ENCODE data around the gene RBM6. TPM values are rescaled to one million over a fixed set of nuclear protein-coding genes. Genes with fewer than 3 reads are reported as not detected.
"Not testable (repeated sequence)": the region's sequence is repeated elsewhere in the genome, so short reads cannot be mapped to it uniquely, and the experiment has no call there.

The RBM6 gene
- total RNA-seq, 1 experiment from 2014 or later: 41.7 TPM

- no peak for DNase-seq (ENCODE audit: low read depth)
Observed at GRCh38 chr3:49992326-49992725, 52.4 kb downstream of the RBM6 start.

- no peak for DNase-seq (ENCODE audit: low read depth)
Observed at GRCh38 chr3:49994476-49994875, 54.5 kb downstream of the RBM6 start.

- no peak for DNase-seq (ENCODE audit: low read depth)
Observed at GRCh38 chr3:49996016-49996415, 56.1 kb downstream of the RBM6 start.

- DNase-seq (ENCODE audit: low read depth): no peak
Observed at GRCh38 chr3:49997862-49998261, 57.9 kb downstream of the RBM6 start.

- peak; percentile 22 for DNase-seq (ENCODE audit: low read depth)
Observed at GRCh38 chr3:49998326-49998725, 58.4 kb downstream of the RBM6 start.

GRCh38 chr3:50001511-50001910 is 61.6 kb downstream of the RBM6 start:
- no peak for DNase-seq (ENCODE audit: low read depth)

- no peak for DNase-seq (ENCODE audit: low read depth)
Observed at GRCh38 chr3:50003216-50003615, 63.3 kb downstream of the RBM6 start.

- DNase-seq (ENCODE audit: low read depth): no peak
Observed at GRCh38 chr3:50003824-50004223, 63.9 kb downstream of the RBM6 start.

- peak; percentile 17 for DNase-seq (ENCODE audit: low read depth)
Observed at GRCh38 chr3:50008931-50009330, 69.0 kb downstream of the RBM6 start.

GRCh38 chr3:50010959-50011358 is 71.0 kb downstream of the RBM6 start:
- peak; percentile 51 for DNase-seq (ENCODE audit: low read depth)

GRCh38 chr3:50015918-50016317 is 76.0 kb downstream of the RBM6 start:
- no peak for DNase-seq (ENCODE audit: low read depth)

- DNase-seq (ENCODE audit: low read depth): no peak
Observed at GRCh38 chr3:50028346-50028745, 88.4 kb downstream of the RBM6 start.

GRCh38 chr3:50031201-50031600 is 91.3 kb downstream of the RBM6 start:
- not testable (repeated sequence) for DNase-seq (ENCODE audit: low read depth)

GRCh38 chr3:50044976-50045375 is 105.0 kb downstream of the RBM6 start:
- DNase-seq (ENCODE audit: low read depth): no peak

- DNase-seq (ENCODE audit: low read depth): no peak
Observed at GRCh38 chr3:50047426-50047825, 107.5 kb downstream of the RBM6 start.

GRCh38 chr3:50050361-50050760 is 110.4 kb downstream of the RBM6 start:
- peak; percentile 2 for DNase-seq (ENCODE audit: low read depth)

GRCh38 chr3:50057756-50058155 is 117.8 kb downstream of the RBM6 start:
- DNase-seq (ENCODE audit: low read depth): no peak

GRCh38 chr3:50068134-50068533 is 128.2 kb downstream of the RBM6 start:
- DNase-seq (ENCODE audit: low read depth): peak; percentile 65

GRCh38 chr3:50078091-50078490 is 138.1 kb downstream of the RBM6 start:
- DNase-seq (ENCODE audit: low read depth): no peak

GRCh38 chr3:50078622-50079021 is 138.7 kb downstream of the RBM6 start:
- DNase-seq (ENCODE audit: low read depth): no peak

GRCh38 chr3:50084951-50085350 is 145.0 kb downstream of the RBM6 start:
- not testable (repeated sequence) for DNase-seq (ENCODE audit: low read depth)

GRCh38 chr3:50088725-50089608 is 149.0 kb downstream of the RBM6 start, which contains the start of gene RBM5:
TSS of gene RBM5 (plus strand) at chr3:50088919. CDS start at chr3:50090435, 1,516 bp downstream.
- peak; percentile 91 for DNase-seq (ENCODE audit: low read depth)

GRCh38 chr3:50089609-50089945 is 149.6 kb downstream of the RBM6 start:
- peak; percentile 14 for DNase-seq (ENCODE audit: low read depth)

GRCh38 chr3:50090984-50091383 is 151.0 kb downstream of the RBM6 start:
- no peak for DNase-seq (ENCODE audit: low read depth)
